A549 (cell line): Measurements from ENCODE around the gene ANO4. TPM values are rescaled to one million over a fixed set of nuclear protein-coding genes. Genes with fewer than 3 reads are reported as not detected.

Source experiments
- ATAC-seq, 2 experiments: fragments of 200-7000 bp in 1 of 2; fragments of >200 bp in 1 of 2; cut with Nextera tagmentation in 1 of 2; cut with Tn5 transposase in 1 of 2; 3 replicates each; pipeline versions ENCODE4 v1.8.0 to v1.9.1; 2018 to 2020; ENCODE audit warnings: mild to moderate bottlenecking in 1 of 2, moderate library complexity in 1 of 2
- CTCF ChIA-PET: fragments of 300-600 bp; sonication (Branson Sonifier 250); formaldehyde crosslinking; extraction: SDS; loops from one replicate; lab custom pipeline; 2021; ENCODE audit warnings: antibody characterized with exemption, inconsistent platforms; lab: Yijun Ruan, JAX
- POLR2A ChIA-PET: fragments of 350-600 bp; formaldehyde crosslinking; extraction: SDS; loops from one replicate; lab custom pipeline; 2021; ENCODE audit warnings: antibody characterized with exemption, inconsistent platforms; lab: Yijun Ruan, JAX
- DNase-seq, 2 experiments: peaks; one replicate each; pipeline versions ENCODE4 v3.0.0 to v3.0.0-alpha.2; 2011 to 2016; ENCODE audit warnings: low read depth in 1 of 2, low spot score in 1 of 2
- FAIRE-seq: peaks from 2 replicates; lab custom pipeline; 2011; peaks lifted over from hg19 to GRCh38; lab: Jason Lieb, UNC
- H3K27ac ChIP-seq, 2 experiments: fragments of >200 bp; sonication (Bioruptor Twin); formaldehyde crosslinking; 3 replicates each; pipeline ENCODE4 v1.5.1; 2016 to 2017
- H3K4me1 ChIP-seq: fragments of >200 bp; sonication (Bioruptor Twin); formaldehyde crosslinking; 3 replicates; pipeline ENCODE4 v1.6.1; 2016
- H3K4me2 ChIP-seq: fragments of >200 bp; sonication (Bioruptor Twin); formaldehyde crosslinking; 3 replicates; pipeline ENCODE4 v1.6.1; 2016
- H3K4me3 ChIP-seq: fragments of >200 bp; sonication (Bioruptor Twin); formaldehyde crosslinking; 3 replicates; pipeline ENCODE4 v1.5.1; 2016
- H3K9me3 ChIP-seq: fragments of >200 bp; sonication (Bioruptor Twin); formaldehyde crosslinking; 3 replicates; pipeline ENCODE4 v1.6.1; 2016
- CTCF ChIP-seq: fragments of >200 bp; sonication (Bioruptor Twin); formaldehyde crosslinking; IDR thresholded peaks from 3 replicates; pipeline ENCODE4 v1.5.1; 2016
- E2F6 ChIP-seq: IDR thresholded peaks from 2 replicates; pipeline ENCODE4 v1.6.1; 2012; ENCODE audit warnings: low read depth, borderline replicate concordance
- ELK1 ChIP-seq: fragments of 150-350 bp; IDR thresholded peaks from 2 replicates; pipeline ENCODE4 v1.6.1; 2014; ENCODE audit warnings: low read depth, mild to moderate bottlenecking, low read length
- GATA3 ChIP-seq: IDR thresholded peaks from 2 replicates; pipeline ENCODE4 v1.6.1; 2012; ENCODE audit warnings: borderline replicate concordance
- HES2 ChIP-seq: fragments of >200 bp; sonication (Bioruptor Twin); formaldehyde crosslinking; IDR thresholded peaks from 2 replicates; pipeline ENCODE4 v1.6.1; 2016
- HOXB13 ChIP-seq: fragments of 250-450 bp; sonication (Bioruptor Pico); IDR thresholded peaks from 2 replicates; pipeline ENCODE4 v1.5.0; 2020; ENCODE audit warnings: low read depth, mild to moderate bottlenecking, moderate library complexity
- KDM1A ChIP-seq: fragments of 200-600 bp; sonication (generic); IDR thresholded peaks from 2 replicates; pipeline ENCODE4 v1.6.1; 2016; ENCODE audit warnings: low read depth, mild to moderate bottlenecking
- NR3C1 ChIP-seq: fragments of >200 bp; sonication (Bioruptor Twin); formaldehyde crosslinking; IDR thresholded peaks from 3 replicates; pipeline ENCODE4 v1.6.1; 2017
- PBX3 ChIP-seq: IDR thresholded peaks from 2 replicates; pipeline ENCODE4 v1.6.1; 2012
- POLR2AphosphoS2 ChIP-seq: conservative IDR thresholded peaks from 2 replicates; pipeline ENCODE4 v1.6.1; 2012; ENCODE audit warnings: low read length, improper control_type of control experiment, inconsistent platforms
- ZC3H11A ChIP-seq: fragments of 450-650 bp; IDR thresholded peaks from 2 replicates; pipeline ENCODE4 v1.6.1; 2014; ENCODE audit warnings: antibody characterized with exemption, mild to moderate bottlenecking
- ZNF302 ChIP-seq: fragments of 250-450 bp; sonication (Bioruptor Pico); IDR thresholded peaks from 2 replicates; pipeline ENCODE4 v1.9.0; 2021; ENCODE audit warnings: inconsistent platforms, mild to moderate bottlenecking, moderate library complexity
- ZSCAN20 ChIP-seq: fragments of 250-450 bp; sonication (Bioruptor Pico); IDR thresholded peaks from 2 replicates; pipeline ENCODE4 v1.8.0; 2022; ENCODE audit warnings: mild to moderate bottlenecking, moderate library complexity
- WGBS: methylation state at CpG from one replicate; pipeline ENCODE4 v1.1.6; 2017; ENCODE audit errors: missing lambda C conversion rate; 5-methylcytosine and 5-hydroxymethylcytosine counted together
- polyA plus RNA-seq, 4 experiments: library from polyadenylated mRNA; depleted of rRNA in 3 of 4; stranded (reverse); fragments of >200 nt; fragmentation: RNase III in 1 of 4; extraction: RNeasy Plus Mini Kit Qiagen cat#74134 plus additional on column Dnase treatment in 1 of 4; gene quantifications; 2 replicates in 3 of 4; 3 replicates in 1 of 4; pipeline ENCODE4 v1.2.3, GENCODE V29; 2011 to 2017

The ANO4 gene
- polyA plus RNA-seq, 2 of the 4 experiments (the other 2 are of a cell fraction) = 0.17 TPM; not detected in 1

- 3% methylated on average over 3 of the region's 3 CpGs for WGBS
- H3K27ac ChIP-seq = no peak overlapping the region
- ATAC-seq = no peak
- CTCF ChIA-PET = no interaction called here
- TF ChIP-seq NR3C1 (no peak), GATA3 (no peak), CTCF (no peak), ZSCAN20 (CRISPR knock-in tag) (no peak), PBX3 (no peak), ELK1 (no peak), ZC3H11A (no peak), E2F6 (no peak), HES2 (no peak), KDM1A (no peak), HOXB13 (CRISPR knock-in tag) (no peak), POLR2AphosphoS2 (no peak), ZNF302 (CRISPR knock-in tag) (no peak)
- TF ChIP-seq, all 56 proteins: peak for 0
- POLR2A ChIA-PET = no interaction called here
- Histone ChIP-seq H3K9me3 (no peaks in the 10 kb centered on the region), H3K4me1 (no peaks in the 10 kb centered on the region), H3K4me3 (no peak overlapping the region), H3K4me2 (no peak overlapping the region)
- FAIRE-seq (no peak), DNase-seq (no peak)
Measured at GRCh38 chr12:101174541-101174940, 380.0 kb downstream of the ANO4 start.

Other genes starting within 250 kb of the ANO4 start
- gene GAS2L3, start 221.1 kb upstream of the ANO4 start, polyA plus RNA-seq (2011; rRNA removed) = 11.8 and 17.2 TPM in 2 replicates
- gene GAS2L3, start 221.1 kb upstream of the ANO4 start, polyA plus RNA-seq (2017; fragmentation: RNase III; extraction: RNeasy Plus Mini Kit Qiagen cat#74134 plus additional on column Dnase treatment) = 6.4 to 7.2 TPM (median 7.1 TPM) in 3 replicates